NCI-H2081 (cell line): Measurements from ENCODE around the gene IMMP2L.
A peak's percentile ranks its signal among the peaks of the same experiment; 100 is the strongest.

Source experiments
- DNase-seq, 2 experiments: peaks; one replicate each; lab custom pipeline; 2025; lab: John Stamatoyannopoulos, UW

The IMMP2L gene

GRCh38 chr7:110803602-110804143 lies 758.6 kb downstream of the IMMP2L start:
- no peak for DNase-seq

DNA sequence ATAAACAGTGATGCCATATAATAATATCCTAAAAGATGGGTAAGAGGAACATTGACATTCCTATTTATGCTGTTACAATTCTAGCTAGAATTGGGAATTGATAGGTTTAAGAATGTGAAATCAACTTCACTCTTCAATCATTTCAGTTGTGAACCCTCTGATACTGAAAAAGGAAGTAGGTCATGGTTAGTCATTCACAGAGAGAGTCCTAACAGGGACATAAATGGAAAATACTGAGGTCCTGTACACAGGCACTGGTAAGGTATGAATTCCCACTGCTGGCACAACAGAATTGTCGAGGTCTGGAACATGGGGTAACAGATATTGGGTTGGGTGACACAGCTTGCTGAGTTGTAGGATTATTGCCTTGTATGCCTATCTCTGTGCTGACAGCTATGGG lies 760.8 kb downstream of the IMMP2L start:
- no peak for DNase-seq

DNA sequence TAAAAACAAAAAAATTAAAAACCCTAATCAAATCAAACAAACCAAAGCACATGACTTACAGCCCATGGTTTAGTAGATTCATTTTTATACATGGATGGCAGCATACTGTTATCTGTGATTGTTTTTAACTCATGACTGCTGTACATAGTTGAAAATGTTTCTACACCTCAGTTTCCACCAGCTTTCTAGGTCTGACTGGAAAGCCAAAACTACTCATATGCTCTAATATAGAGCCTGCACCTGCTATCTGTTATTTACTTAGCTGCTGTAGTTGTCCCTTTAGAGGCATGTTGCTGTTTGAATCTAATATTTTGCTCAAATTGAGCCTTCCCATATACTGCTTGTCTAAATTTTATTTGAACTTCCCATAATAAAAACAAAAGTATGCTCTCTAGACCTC lies 761.3 kb downstream of the IMMP2L start:
- DNase-seq, result no peak

- DNase-seq, result no peak
Measured at GRCh38 chr7:110797656-110798055, 764.6 kb downstream of the IMMP2L start.

- no peak for DNase-seq
Measured at GRCh38 chr7:110790992-110791391, 771.3 kb downstream of the IMMP2L start.

GRCh38 chr7:110786328-110786965 lies 775.8 kb downstream of the IMMP2L start:
- DNase-seq, result peak; percentile 60 to 91

DNA sequence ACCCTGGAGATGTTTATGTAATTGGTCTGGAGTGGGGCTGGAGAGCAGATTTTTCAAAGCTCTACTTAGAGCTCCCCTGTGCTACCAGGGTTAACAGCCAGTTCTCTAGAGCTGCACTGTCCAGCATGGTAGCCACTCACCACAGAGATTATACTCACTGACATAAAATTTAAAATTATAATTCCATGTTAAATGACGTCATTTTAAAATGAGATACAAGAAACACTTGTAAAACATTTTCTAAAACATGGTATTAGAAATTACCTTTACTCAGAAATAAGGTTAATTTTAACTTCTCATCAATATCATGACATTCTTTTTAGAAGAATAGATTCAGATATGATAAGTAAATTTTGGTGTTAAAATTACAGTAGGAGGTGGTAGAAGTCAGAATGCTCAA lies 777.5 kb downstream of the IMMP2L start:
- DNase-seq, result no peak

DNA sequence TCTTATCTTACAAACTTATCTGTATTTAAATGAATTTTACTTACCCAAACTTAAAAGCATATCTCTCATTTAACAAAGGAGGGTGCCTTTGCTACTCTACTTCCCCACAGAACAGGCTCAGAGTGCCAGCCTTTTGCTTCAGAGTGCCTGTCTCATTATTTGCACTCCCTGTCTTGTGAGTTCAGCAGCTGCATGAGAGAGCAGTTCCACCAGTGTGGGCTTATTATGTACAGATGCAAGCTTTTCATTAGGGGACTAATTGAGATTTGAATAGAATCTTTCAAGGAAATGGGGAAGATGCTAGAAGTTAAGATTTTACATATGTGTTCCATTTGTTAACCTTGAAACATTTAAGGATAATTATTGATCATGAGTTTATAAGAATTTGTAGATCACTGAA lies 781.6 kb downstream of the IMMP2L start:
- peak; percentile 30 to 76 for DNase-seq

DNA sequence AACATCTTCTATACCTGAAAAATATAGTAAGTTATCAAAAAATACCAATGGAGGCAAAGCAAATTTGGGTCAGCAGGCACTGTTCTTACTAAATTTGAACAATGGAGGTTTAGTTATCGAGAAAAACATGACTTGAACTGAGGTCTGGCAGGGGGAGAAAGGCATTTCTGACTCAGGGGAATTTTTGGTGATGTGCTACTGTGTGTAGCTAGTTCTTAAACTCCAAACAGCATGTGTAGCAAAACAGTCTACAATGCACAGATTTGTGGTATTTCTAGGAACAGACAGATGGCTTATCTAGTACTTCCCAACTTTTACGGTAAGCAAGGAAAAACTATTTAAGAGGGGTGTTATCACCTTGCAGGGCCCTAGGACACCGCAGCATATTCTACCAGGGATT lies 783.0 kb downstream of the IMMP2L start:
- no peak for DNase-seq

- no peak for DNase-seq
Measured at GRCh38 chr7:110775046-110775445, 787.2 kb downstream of the IMMP2L start.

GRCh38 chr7:110774071-110774470 lies 788.2 kb downstream of the IMMP2L start:
- no peak for DNase-seq

GRCh38 chr7:110772615-110773014 lies 789.7 kb downstream of the IMMP2L start:
- no peak for DNase-seq

- DNase-seq, result no peak
Measured at GRCh38 chr7:110771717-110772116, 790.6 kb downstream of the IMMP2L start.

DNA sequence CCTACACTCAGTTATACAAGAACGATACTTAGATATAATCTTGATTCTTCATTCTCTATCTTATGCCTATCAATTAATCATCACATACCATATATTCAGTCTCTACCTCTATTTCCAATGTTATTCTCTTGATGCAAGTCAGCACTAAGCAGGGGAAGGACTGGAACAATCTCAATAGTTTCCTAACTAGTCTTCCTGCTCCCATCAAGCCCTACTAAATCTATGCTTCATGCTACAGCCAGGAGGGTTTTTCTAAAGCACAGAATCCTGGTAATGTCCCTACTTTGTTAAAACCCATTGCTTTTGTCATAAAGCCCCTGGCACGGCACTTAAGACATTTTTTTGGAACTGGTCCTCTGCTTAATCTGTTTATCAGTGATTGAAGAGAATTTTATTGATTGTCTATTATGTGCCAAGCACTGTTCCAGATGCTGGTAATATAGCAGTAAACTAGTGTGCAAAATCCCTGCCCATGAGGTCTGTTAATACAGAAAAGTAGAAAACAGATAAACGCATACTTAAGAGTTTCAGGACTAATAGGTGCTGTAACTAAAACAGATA lies 794.7 kb downstream of the IMMP2L start:
- no peak for DNase-seq

DNA sequence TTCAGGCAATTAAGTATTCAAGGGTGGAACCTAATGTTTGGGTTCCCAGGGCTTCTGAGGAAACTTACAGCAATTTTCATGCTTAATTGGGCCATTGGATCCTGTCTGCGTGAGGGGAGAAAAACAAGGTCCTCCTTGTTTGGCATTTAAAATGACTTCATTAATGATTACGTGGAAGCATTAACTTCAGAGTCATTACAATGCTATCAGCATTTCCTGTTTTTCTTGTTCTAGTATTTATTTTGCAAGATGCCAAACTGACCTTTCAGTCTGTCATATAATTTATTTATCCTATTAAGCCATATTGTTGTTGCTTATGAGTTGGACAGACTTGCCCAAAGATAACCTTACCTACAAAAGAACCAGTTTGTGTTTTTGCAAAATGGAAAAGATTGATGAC lies 795.4 kb downstream of the IMMP2L start:
- no peak for DNase-seq

- DNase-seq, result no peak
Measured at GRCh38 chr7:110764852-110765251, 797.4 kb downstream of the IMMP2L start.

DNA sequence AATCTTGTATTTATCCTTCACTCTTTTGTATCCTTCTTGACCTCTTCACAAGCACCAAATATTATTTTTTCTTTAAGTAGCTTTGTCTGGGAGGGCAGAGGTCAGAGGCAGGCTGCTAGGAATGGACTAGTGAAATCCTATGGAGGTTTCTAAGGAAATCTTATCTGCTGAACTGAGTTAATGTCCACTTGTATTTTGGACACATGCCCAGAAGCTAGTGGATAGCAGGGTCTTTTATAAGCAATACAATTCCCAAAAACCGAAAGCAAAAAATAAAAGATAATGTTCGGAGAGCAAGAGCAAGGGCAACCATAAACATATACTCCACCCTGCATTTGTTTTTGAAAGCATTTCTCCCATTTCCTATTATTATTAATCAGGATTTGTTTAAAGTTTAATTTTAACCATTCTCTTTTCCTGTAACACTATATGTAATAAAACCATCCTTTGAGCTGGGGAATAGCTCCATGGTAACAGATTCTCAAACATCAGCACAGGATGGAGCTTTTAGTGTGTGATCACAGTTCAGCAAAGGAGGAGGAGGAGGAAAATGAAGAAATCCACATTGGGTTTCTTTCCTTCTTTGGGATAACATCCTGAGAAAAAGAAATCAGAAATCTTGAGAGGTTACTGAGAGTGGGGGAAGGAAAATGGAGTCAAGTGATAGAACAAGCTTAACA lies 799.6 kb downstream of the IMMP2L start:
- no peak for DNase-seq

GRCh38 chr7:110760341-110760740 lies 802.0 kb downstream of the IMMP2L start:
- DNase-seq, result no peak

- DNase-seq, result no peak
Measured at GRCh38 chr7:110759069-110759468, 803.2 kb downstream of the IMMP2L start.

DNA sequence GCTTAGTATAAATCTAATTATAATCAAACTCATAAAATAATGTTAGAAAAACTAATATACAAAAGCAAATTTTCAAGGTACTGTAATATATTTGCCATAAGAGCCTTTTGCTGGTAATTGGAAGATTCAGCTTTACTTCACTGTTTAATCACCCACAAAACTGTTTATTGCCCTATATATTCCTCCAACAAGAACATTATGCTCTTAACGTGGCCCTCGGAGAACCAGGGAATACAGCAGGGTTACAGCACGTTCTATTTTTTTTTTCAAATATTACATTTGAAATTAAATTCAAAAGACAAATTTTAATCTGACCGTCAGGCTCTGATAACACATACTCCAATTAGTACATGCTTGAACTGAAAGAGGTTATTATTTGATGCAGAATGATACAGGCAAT lies 807.6 kb downstream of the IMMP2L start:
- DNase-seq, result no peak

DNA sequence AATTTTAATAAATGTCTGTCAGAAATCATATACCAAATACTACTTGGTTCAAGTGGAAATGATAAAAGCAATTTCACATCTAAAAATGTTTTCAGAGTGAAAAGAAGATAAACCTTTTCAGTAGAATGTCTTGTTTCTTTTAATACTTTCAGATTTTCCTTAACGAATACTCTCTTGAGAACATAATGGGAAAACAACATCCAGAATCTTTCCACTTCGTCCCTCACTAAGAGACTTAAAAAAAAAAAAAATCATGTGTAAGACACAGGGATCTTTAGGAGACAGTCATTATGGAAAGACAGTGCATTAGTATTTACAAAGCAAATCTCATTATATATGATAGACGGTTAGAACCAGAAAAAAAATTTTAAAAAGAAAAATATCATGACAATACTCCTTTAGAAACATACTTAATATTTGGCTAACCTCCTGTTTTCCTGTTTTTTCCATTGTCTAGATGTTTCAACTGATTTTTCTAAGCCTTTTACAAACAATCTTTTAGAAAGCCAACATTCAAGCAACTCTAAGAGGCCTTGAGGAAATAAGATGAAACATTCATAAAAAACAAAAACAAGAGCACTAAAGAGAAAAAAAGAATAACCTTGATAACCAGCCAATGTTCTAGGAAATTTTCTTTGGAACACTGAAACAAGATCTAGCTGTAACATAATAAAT lies 811.2 kb downstream of the IMMP2L start:
- no peak for DNase-seq

GRCh38 chr7:110733221-110733620 lies 829.1 kb downstream of the IMMP2L start:
- DNase-seq, result no peak

- no peak for DNase-seq
Measured at GRCh38 chr7:110724811-110725210, 837.5 kb downstream of the IMMP2L start.
